ENCODE results near the gene C2orf81.

The C2orf81 gene

DNA sequence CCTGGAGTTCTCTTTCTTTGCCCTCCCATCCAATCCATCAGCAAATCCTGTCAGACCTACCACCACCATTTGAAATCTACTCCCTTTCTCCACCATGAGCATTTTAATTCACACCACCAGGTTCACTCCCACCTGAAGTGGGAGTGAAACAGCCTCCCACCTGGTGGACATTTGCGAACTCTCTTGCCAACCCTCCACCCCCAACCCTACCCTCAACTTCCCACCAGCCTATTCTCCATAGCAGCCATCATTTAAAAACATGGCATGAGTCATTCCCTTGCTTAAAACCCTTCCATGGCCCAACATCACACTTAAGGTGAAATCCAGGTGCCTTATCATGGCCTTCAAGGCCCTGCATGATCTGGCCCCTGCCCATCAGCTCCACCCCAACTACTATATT is 16.8 kb upstream of the C2orf81 start:
- H3K4me1 Mint-ChIP-seq = peaks cover 43% of the 10 kb centered on the region
- no peaks in the 10 kb centered on the region for H3K9me3 Mint-ChIP-seq
- peak overlapping the region; percentile 99 to 100 (median 99) for H3K27ac Mint-ChIP-seq
- peak overlapping the region; percentile 96 to 98 (median 98) for H3K4me3 Mint-ChIP-seq
- peaks cover 29% of the 10 kb centered on the region for H3K36me3 Mint-ChIP-seq (ENCODE audit: low read depth)
- TF ChIP-seq, protein P1, sequence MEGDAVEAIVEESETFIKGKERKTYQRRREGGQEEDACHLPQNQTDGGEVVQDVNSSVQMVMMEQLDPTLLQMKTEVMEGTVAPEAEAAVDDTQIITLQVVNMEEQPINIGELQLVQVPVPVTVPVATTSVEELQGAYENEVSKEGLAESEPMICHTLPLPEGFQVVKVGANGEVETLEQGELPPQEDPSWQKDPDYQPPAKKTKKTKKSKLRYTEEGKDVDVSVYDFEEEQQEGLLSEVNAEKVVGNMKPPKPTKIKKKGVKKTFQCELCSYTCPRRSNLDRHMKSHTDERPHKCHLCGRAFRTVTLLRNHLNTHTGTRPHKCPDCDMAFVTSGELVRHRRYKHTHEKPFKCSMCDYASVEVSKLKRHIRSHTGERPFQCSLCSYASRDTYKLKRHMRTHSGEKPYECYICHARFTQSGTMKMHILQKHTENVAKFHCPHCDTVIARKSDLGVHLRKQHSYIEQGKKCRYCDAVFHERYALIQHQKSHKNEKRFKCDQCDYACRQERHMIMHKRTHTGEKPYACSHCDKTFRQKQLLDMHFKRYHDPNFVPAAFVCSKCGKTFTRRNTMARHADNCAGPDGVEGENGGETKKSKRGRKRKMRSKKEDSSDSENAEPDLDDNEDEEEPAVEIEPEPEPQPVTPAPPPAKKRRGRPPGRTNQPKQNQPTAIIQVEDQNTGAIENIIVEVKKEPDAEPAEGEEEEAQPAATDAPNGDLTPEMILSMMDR (IDR thresholded peaks at IDR 0.05; ENCODE audit: unreplicated experiment in 3 of 3) = no peak
- peaks cover 7% of the 10 kb centered on the region for H3K27me3 Mint-ChIP-seq (ENCODE audit: low read depth)

DNA sequence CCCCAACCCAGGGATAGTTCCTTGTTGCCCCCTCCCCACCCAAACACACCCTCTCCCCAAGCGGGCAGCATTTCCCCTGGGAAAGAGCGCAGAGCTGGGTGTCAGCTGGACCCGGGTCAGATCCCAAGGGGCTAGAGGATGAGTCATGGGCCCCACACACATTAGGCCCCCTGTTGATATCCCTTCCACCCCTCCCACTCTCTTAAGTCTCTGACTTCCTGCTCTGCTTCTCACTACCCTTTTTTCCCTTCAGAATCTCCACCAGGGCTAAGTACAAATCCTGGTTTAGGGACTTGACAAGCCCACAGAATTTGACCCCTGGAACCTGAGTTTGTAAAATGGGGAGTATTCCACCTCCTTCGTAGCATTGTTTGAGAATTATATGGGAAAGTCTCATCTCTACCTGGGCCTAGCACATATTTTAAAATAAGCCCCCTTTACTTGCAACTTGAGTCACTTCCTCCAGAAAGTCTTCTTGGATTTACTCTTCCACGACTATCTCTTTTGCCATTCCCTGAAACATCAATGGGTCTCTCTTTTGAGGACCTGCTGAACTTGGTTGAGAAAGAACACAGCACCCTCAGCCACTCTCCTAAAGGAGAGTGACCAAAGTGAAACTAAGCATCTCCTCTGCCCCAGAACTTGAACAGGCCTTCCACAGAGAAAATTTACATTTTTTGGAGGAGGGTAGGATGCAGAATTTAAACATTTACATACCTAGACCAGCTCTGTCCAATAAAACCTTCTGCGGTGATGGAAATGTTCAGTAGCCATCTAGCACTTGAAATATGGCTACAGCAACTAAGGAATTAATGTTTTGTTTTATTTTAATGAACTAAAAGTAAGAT is 15.7 kb upstream of the C2orf81 start:
- H3K4me1 Mint-ChIP-seq = peaks cover 39% of the 10 kb centered on the region
- peaks cover 34% of the 10 kb centered on the region for H3K36me3 Mint-ChIP-seq (ENCODE audit: low read depth)
- H3K4me3 Mint-ChIP-seq = peak overlapping the region in 2 of 3 experiments; percentile 47 to 98
- H3K27ac Mint-ChIP-seq = peak overlapping the region in 2 of 3 experiments; percentile 10 to 100
- no peaks in the 10 kb centered on the region for H3K9me3 Mint-ChIP-seq
- TF ChIP-seq, protein P1 (IDR thresholded peaks at IDR 0.05; ENCODE audit: unreplicated experiment in 3 of 3) = no peak
- peaks cover 7% of the 10 kb centered on the region for H3K27me3 Mint-ChIP-seq (ENCODE audit: low read depth)

DNA sequence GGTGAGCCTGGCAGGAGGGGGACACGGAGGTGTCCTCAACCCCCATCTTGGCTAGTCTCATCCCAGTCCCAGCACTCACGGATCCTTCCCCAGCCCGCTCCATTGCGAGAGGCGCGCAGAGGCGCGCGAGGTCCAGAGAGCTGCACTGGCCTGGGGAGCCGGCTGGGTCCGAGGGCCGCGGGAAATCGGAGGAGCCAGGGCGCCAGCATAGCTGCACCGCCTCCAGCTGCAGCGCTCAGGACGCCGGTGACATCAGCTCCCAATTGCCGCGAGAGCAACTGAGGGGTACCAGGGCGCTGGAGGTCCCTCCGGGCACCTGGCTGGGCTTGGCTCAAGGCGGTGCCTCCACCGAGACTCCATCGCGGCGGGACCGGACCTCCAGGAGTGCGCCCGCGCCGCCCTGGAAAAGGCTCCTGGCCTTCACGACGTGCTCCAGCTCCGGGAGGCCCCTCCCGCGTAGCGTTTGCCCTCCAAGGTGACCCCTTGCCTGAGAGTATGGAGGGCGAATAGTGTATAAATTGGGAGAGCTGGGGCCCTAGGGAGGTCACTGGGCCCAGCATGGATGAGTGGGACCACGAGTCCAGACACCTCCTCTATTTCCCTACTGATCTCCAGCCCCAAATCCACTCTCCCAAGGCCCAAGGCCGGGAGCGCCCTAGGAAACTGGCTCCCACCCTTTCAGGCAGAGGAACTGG is 14.8 kb upstream of the C2orf81 start:
- no peak overlapping the region for H3K4me3 Mint-ChIP-seq
- peaks cover 40% of the 10 kb centered on the region for H3K36me3 Mint-ChIP-seq (ENCODE audit: low read depth)
- H3K4me1 Mint-ChIP-seq = peaks cover 38% of the 10 kb centered on the region
- H3K27ac Mint-ChIP-seq = no peak overlapping the region
- TF ChIP-seq, protein P1 (IDR thresholded peaks at IDR 0.05; ENCODE audit: unreplicated experiment in 3 of 3) = no peak
- no peaks in the 10 kb centered on the region for H3K9me3 Mint-ChIP-seq
- peaks cover 6% of the 10 kb centered on the region for H3K27me3 Mint-ChIP-seq (ENCODE audit: low read depth)

DNA sequence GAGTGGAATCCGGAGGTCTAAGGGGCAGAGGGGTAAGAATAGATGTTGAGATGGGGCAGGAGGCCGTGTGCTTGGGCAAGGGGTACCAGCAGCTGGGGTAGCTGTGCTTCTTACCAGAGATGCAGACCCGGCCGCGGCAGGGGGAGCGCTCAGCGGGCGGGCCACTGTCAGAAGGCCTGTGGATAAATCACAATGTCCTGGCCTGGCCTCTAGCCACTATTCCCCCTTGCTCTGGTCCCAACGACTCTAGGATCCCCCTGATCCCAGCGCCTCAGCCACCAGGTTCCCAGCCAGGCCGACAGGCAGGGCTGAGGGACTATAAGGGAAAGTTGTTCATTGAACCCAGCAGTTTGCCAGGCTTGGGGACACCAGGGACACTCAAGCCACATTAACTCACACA is 9.1 kb upstream of the C2orf81 start:
- Mint-ChIP-seq H3K9me3 (no peaks in the 10 kb centered on the region), H3K27ac (peak overlapping the region; percentile 56 to 92 (median 79)), H3K4me3 (no peak overlapping the region), H3K27me3 (ENCODE audit: low read depth) (no peaks in the 10 kb centered on the region), H3K4me1 (peaks cover 2% of the 10 kb centered on the region), H3K36me3 (ENCODE audit: low read depth) (peaks cover 63% of the 10 kb centered on the region)
- TF ChIP-seq, protein P1 (IDR thresholded peaks at IDR 0.05; ENCODE audit: unreplicated experiment in 3 of 3) = no peak

DNA sequence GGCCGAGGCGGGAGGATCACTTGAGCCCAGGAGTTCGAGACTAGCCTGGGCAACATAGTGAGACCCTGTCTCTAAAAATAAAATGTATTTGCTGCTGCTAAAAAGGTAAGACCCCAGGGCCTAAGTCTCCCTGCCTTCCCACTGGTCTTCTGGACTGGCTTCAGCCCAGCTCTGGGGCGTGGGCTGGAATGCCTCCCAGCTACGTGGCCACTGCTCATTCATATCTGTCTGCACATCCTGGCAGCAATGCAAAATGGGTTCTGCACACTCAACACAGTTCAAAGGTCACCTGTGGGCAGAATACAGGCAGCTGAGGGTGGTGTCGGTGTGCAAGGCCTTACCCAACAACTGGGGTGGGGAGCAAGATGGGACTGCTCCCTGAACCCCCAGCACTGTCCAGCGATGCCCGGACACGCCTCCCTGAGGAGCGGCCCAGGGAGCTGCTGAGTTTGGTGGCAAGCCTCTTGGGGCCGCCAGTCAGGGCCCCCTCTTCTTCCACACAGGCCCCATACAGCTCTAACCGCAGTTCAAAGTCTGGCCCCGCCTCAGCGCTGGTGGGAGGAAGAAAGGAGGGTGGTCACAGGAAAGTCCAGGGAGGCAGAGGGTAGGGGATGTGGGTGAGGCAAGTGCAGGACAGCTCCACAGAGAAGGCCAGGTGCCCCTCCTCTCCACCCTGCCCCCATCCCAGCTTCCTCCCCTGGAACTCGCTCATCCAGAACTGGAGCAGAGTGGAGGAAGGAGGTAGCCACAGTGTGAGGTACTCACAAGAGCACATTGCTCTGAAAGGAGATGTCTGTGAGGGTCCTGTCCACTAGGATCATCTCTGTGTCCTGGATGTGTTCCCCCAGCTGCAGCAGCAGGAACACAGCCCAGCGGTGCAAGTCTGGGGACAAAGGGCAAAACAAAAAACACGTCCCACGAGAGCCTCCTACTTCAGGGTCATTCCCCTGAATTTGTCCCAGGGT is 8.3 kb upstream of the C2orf81 start:
- TF ChIP-seq, protein P1 (IDR thresholded peaks at IDR 0.05; ENCODE audit: unreplicated experiment in 3 of 3) = no peak
- Mint-ChIP-seq H3K9me3 (no peaks in the 10 kb centered on the region), H3K4me1 (no peaks in the 10 kb centered on the region), H3K27ac (peak overlapping the region; percentile 56 to 92 (median 79)), H3K4me3 (no peak overlapping the region), H3K36me3 (ENCODE audit: low read depth) (peaks cover 65% of the 10 kb centered on the region), H3K27me3 (ENCODE audit: low read depth) (no peaks in the 10 kb centered on the region)

Measured in nephron (organoid).